Activated CD4-positive, alpha-beta memory T cell treated with anti-CD3 and anti-CD28 coated beads, Interleukin-2, amount 10 ng/mL, durations not matched to agents 7 days and 5 days (primary cell): ENCODE data around the gene RTP5. TPM values are rescaled to one million over a fixed set of nuclear protein-coding genes. Genes with fewer than 3 reads are reported as not detected.
"Not testable (repeated sequence)": the region's sequence is repeated elsewhere in the genome, so short reads cannot be mapped to it uniquely, and the experiment has no call there.

Experiments used
- CTCF ChIA-PET: fragments of 350-600 bp; sonication (Branson Sonifier 250); formaldehyde crosslinking; loops from one replicate; lab custom pipeline; 2021; ENCODE audit warnings: antibody characterized with exemption, inconsistent platforms; lab: Charles Lee
- POLR2A ChIA-PET: fragments of 350-600 bp; sonication (Branson Sonifier 250); formaldehyde crosslinking; loops from one replicate; lab custom pipeline; 2021; ENCODE audit warnings: antibody characterized with exemption; lab: Charles Lee
- DNase-seq: peaks from one replicate; pipeline ENCODE4 v3.0.0-alpha.2; 2020
- H3K27ac Mint-ChIP-seq: one replicate; pipeline ENCODE4 v1.8.0; 2021; ENCODE audit warnings: mild to moderate bottlenecking, mixed read lengths
- H3K27me3 Mint-ChIP-seq: one replicate; pipeline ENCODE4 v1.8.0; 2021; ENCODE audit warnings: mixed read lengths
- H3K36me3 Mint-ChIP-seq: one replicate; pipeline ENCODE4 v1.8.0; 2021; ENCODE audit warnings: low read depth, mixed read lengths
- H3K4me1 Mint-ChIP-seq: one replicate; pipeline ENCODE4 v1.8.0; 2021; ENCODE audit warnings: mixed read lengths
- H3K4me3 Mint-ChIP-seq: one replicate; pipeline ENCODE4 v1.8.0; 2021; ENCODE audit warnings: mild to moderate bottlenecking, mixed read lengths
- H3K9me3 Mint-ChIP-seq: one replicate; pipeline ENCODE4 v1.8.0; 2021; ENCODE audit warnings: mixed read lengths
- total RNA-seq, 2 experiments: library from RNA; stranded (reverse); gene quantifications; one replicate each; pipeline ENCODE4 v1.2.3, GENCODE V29; 2021

RTP5 gene
- total RNA-seq, 2 experiments from 2014 or later = 0.13 TPM; not detected in 1

DNA sequence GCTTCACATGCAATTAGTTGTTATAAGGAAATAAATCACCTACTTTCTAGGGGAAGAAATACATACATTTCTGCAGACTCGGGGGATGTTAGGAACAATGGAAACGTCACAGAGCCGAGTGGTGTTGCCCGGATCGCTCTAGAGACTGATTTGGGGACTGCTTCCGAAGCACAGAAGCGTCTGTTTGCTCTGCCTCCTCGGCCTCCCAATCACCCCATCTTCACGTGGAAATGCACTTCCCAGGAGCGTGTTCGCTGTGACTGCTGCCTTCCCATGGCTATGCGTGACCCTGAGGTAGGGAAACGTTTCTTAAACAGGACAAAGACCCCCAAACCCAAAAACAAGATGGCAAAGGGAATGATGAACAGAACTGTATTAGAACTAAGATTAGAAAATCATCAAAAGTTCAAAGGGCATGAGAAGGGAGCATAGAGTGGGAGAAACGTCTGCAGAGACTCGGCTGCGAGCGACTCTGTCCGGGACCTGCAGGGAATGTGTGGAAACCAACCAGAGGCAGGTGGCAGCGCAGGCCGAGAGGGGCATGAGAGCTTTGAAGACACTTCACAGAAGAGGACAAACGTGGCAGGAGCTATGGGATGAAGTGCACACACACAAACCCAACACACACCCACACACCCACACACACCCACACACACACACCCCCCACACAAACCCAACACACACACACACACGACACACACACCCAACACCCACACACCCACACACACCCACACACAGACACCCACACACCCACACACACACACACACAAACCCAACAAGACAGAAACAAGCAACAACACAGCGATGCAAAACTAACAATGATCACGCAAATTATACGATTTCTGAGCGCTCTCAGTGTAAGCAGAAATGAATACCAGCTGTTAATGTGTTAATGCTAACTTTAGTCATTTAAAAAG is 41.3 kb downstream of the RTP5 start:
- Mint-ChIP-seq H3K36me3 (no peaks in the 10 kb centered on the region), H3K9me3 (peaks cover 2% of the 10 kb centered on the region), H3K27me3 (no peaks in the 10 kb centered on the region), H3K4me1 (no peaks in the 10 kb centered on the region), H3K27ac (no peak overlapping the region), H3K4me3 (no peak overlapping the region)
- DNase-seq = no peak
- CTCF ChIA-PET = no interaction called here
- POLR2A ChIA-PET = no interaction called here

DNA sequence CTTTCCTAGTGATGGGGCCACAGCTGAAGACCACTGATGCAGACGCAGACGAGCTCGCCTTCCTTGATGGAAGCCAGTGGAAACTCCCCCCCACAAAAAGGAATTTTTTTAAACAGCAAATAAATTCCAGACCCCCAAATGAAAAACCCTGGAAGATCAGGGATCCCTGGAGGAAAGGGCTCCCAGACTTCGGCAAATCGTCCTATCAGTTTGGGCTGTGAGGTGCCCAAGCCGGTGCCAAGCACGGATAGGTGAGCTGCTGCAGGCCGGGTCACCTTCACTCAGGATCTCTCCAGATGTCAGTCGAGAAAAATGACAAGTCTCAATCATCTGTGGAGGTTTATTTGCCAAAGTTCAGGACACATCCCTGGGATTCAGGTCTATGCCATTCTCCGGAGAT is 42.0 kb downstream of the RTP5 start:
- Mint-ChIP-seq H3K4me3 (no peak overlapping the region), H3K36me3 (no peaks in the 10 kb centered on the region), H3K27me3 (no peaks in the 10 kb centered on the region), H3K4me1 (no peaks in the 10 kb centered on the region), H3K27ac (no peak overlapping the region), H3K9me3 (peaks cover 2% of the 10 kb centered on the region)
- DNase-seq = no peak
- ChIA-PET POLR2A (no interaction called here), CTCF (no interaction called here)

DNA sequence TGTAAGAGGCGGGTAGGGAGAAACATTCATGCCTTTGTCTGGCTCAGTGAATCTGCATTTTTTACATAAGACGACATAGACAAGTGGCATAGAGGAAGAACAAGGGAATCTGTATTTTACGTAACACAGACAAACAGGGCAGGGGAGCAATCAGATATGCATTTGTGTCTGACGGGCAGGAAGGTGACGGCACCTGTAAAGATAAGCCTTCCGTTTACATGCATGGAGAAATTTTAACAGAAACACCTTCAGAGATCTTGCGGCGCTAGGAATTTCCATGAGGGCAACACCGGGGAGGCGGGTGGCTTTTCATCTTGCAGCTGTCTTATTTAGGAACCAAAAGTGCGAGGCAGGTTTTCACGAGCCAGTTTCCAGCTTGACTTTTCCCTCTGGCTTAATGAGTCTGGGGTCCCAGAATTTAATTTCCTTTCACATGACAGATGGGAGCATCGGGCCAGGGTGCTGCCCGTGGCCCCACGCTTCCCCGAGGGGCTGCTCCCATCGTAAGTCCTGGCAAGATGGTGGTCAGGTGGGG is 42.6 kb downstream of the RTP5 start:
- ChIA-PET CTCF (no interaction called here), POLR2A (no interaction called here)
- no peak overlapping the region for H3K27ac Mint-ChIP-seq
- no peaks in the 10 kb centered on the region for H3K4me1 Mint-ChIP-seq
- peaks cover under 1% of the 10 kb centered on the region for H3K27me3 Mint-ChIP-seq
- peaks cover 2% of the 10 kb centered on the region for H3K9me3 Mint-ChIP-seq
- no peak overlapping the region for H3K4me3 Mint-ChIP-seq
- DNase-seq = no peak
- no peaks in the 10 kb centered on the region for H3K36me3 Mint-ChIP-seq

- Mint-ChIP-seq H3K27me3 (peaks cover 6% of the 10 kb centered on the region), H3K9me3 (peaks cover 2% of the 10 kb centered on the region), H3K36me3 (no peaks in the 10 kb centered on the region), H3K4me1 (no peaks in the 10 kb centered on the region), H3K4me3 (no peak overlapping the region), H3K27ac (no peak overlapping the region)
- ChIA-PET POLR2A (no interaction called here), CTCF (no interaction called here)
- DNase-seq = no peak
These were observed 44.2 kb downstream of the RTP5 start for GRCh38 chr2:241913703-241914102.

DNA sequence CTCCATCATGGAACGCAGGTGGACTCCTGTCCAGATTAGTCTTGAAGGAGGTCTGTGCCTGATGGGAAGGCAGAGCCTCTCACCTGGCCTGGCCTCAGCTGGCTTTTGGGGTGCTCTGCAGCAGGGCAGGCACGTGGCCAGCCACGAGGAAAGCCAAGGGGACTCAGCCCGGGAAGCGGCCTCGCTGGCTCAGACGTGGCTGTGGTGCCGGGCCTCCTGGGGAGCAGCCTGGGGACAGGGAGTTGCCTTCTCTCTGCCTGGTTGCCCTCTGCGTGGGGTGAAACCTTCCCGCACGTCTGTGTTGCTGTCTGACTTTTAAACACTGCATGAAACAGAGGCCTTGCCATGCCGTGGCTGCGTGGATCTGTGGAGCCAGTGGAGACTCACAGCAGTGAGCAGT is 45.0 kb downstream of the RTP5 start:
- H3K9me3 Mint-ChIP-seq = peaks cover 2% of the 10 kb centered on the region
- ChIA-PET POLR2A (no interaction called here), CTCF (no interaction called here)
- no peaks in the 10 kb centered on the region for H3K4me1 Mint-ChIP-seq
- no peak overlapping the region for H3K27ac Mint-ChIP-seq
- H3K36me3 Mint-ChIP-seq = no peaks in the 10 kb centered on the region
- H3K4me3 Mint-ChIP-seq = no peak overlapping the region
- peaks cover 6% of the 10 kb centered on the region for H3K27me3 Mint-ChIP-seq
- DNase-seq = no peak

DNA sequence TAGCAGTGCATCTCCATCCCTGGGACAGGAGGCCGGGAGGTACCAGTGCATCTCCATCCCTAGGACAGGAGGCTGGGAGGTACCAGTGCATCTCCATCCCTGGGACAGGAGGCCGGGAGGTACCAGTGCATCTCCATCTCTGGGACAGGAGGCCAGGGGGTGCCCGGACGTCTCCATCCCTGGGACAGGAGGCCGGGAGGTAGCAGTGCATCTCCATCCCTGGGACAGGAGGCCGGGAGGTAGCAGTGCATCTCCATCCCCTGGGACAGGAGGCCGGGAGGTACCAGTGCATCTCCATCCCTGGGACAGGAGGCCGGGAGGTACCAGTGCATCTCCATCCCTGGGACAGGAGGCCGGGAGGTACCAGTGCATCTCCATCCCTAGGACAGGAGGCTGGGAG is 52.1 kb downstream of the RTP5 start:
- H3K36me3 Mint-ChIP-seq, CTCF ChIA-PET, DNase-seq, H3K27ac Mint-ChIP-seq, H3K4me3 Mint-ChIP-seq, H3K9me3 Mint-ChIP-seq, H3K27me3 Mint-ChIP-seq, POLR2A ChIA-PET: not testable (repeated sequence)
- H3K4me1 Mint-ChIP-seq = peaks cover 15% of the 10 kb centered on the region

- no peak overlapping the region for H3K4me3 Mint-ChIP-seq
- H3K4me1 Mint-ChIP-seq = peaks cover 15% of the 10 kb centered on the region
- POLR2A ChIA-PET = interaction anchor here (1.1 kb wide), 1 partner anchor 74 kb away, joined by 3 read pairs; no protein-coding TSS in a partner anchor
- H3K36me3 Mint-ChIP-seq = no peaks in the 10 kb centered on the region
- no peaks in the 10 kb centered on the region for H3K9me3 Mint-ChIP-seq
- H3K27me3 Mint-ChIP-seq = peaks cover 4% of the 10 kb centered on the region
- DNase-seq = no peak
- CTCF ChIA-PET = no interaction called here
- no peak overlapping the region for H3K27ac Mint-ChIP-seq
These were observed 52.9 kb downstream of the RTP5 start for GRCh38 chr2:241922411-241922810.

DNA sequence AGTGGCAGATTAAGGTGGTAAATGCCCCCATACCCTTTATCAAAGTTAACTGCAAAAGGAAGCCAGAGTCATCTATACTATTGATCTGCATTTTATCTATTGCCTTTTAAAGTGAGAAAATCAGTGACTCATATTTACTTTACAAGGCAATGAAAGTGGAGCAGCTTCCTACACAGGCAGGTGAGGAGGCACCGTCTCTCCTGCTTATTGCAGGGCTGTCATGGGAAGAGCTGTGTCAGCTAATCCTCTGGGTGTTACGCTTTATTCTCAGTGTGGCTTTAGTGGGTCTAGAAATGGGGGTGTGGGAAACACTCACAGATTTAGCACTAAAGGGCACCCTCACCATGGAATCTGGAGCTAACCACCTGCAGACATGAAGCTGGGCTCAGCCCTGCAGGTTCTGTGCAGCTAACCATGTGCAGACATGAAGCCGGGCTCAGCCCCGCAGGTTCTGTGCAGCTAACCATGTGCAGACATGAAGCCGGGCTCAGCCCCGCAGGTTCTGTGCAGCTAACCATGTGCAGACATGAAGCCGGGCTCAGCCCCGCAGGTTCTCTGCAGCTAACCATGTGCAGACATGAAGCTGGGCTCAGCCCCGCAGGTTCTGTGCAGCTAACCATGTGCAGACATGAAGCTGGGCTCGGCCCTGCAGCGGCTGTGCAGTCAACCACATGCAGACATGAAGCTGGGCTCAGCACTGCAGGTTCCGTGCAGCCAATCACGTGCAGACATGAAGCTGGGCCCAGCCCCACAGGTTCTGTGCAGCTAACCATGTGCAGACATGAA is 53.5 kb downstream of the RTP5 start:
- POLR2A ChIA-PET = interaction anchor here (0.8 to 1.1 kb wide), 2 partner anchors 10 to 73 kb away, joined by 3 to 4 read pairs; no protein-coding TSS in a partner anchor
- H3K27me3 Mint-ChIP-seq, H3K9me3 Mint-ChIP-seq, H3K27ac Mint-ChIP-seq, CTCF ChIA-PET, DNase-seq, H3K4me3 Mint-ChIP-seq, H3K36me3 Mint-ChIP-seq: not testable (repeated sequence)
- H3K4me1 Mint-ChIP-seq = peaks cover 15% of the 10 kb centered on the region

Other genes starting within 250 kb of the RTP5 start
- 10 to 100 TPM; 31.9 to 34.3 TPM for gene THAP4, start 232.6 kb upstream of the RTP5 start, total RNA-seq
- 10 to 100 TPM; 84.1 to 87.1 TPM for gene ATG4B, start 232.0 kb upstream of the RTP5 start, total RNA-seq
- 10 to 100 TPM; 54.8 to 57.7 TPM for gene DTYMK, start 182.9 kb upstream of the RTP5 start, total RNA-seq
- 10 to 100 TPM; 26.4 to 27.4 TPM for gene ING5, start 167.7 kb upstream of the RTP5 start, total RNA-seq
- gene D2HGDH, start 135.1 kb upstream of the RTP5 start, total RNA-seq = 10 to 100 TPM; 24.6 to 25.0 TPM
- gene GAL3ST2, start 92.9 kb upstream of the RTP5 start, total RNA-seq = under 1 TPM; 0.23 to 0.58 TPM
- under 1 TPM; 0.38 to 0.43 TPM for gene NEU4, start 60.5 kb upstream of the RTP5 start, total RNA-seq
- 10 to 100 TPM; 17.2 to 17.9 TPM for gene PDCD1, start 10.8 kb upstream of the RTP5 start, total RNA-seq